ENCODE results near the gene CES2. TPM values are rescaled to one million over a fixed set of nuclear protein-coding genes. Genes with fewer than 3 reads are reported as not detected.

The CES2 gene
- total and polyA plus RNA-seq, 2 experiments from 2014 or later, result 52.8 to 72.8 TPM

GRCh38 chr16:66898207-66898606 is 37.1 kb upstream of the CES2 start:
- Histone ChIP-seq H3K9me3 (ENCODE audit: low read depth) (no peaks in the 10 kb centered on the region), H3K36me3 (replicated peaks; ENCODE audit: insufficient read depth, low read depth) (no peaks in the 10 kb centered on the region), H2AFZ (no peak overlapping the region), H3K27ac (no peak overlapping the region), H3K4me3 (no peak overlapping the region), H3K27me3 (no peaks in the 10 kb centered on the region), H3K4me1 (ENCODE audit: insufficient read depth) (peaks cover 28% of the 10 kb centered on the region), H3K9me2 (replicated peaks; ENCODE audit: insufficient read depth) (no peaks in the 10 kb centered on the region), H3K4me2 (no peak overlapping the region), H3K79me2 (no peaks in the 10 kb centered on the region), H4K20me1 (ENCODE audit: insufficient read depth, poor library complexity, severe bottlenecking) (no peaks in the 10 kb centered on the region)
- DNase-seq (ENCODE audit: low spot score), result no peak
- TF ChIP-seq CTCF (IDR thresholded peaks at IDR 0.05; ENCODE audit: poor library complexity), result no peak
- TF ChIP-seq EZH2 (IDR thresholded peaks at IDR 0.05; ENCODE audit: borderline replicate concordance), result no peak
- TF ChIP-seq EZH2phosphoT487 (IDR thresholded peaks at IDR 0.05; ENCODE audit: low read depth, severe bottlenecking, unreplicated experiment), result no peak
- 92% methylated on average over 3 of the region's 3 CpGs for WGBS (ENCODE audit: low lambda C conversion rate, missing lambda C conversion rate)

- Histone ChIP-seq H3K79me2 (no peaks in the 10 kb centered on the region), H3K9me2 (replicated peaks; ENCODE audit: insufficient read depth) (no peaks in the 10 kb centered on the region), H3K4me2 (no peak overlapping the region), H3K27ac (peak overlapping the region; percentile 92), H3K36me3 (replicated peaks; ENCODE audit: insufficient read depth, low read depth) (no peaks in the 10 kb centered on the region), H3K4me3 (no peak overlapping the region), H3K4me1 (ENCODE audit: insufficient read depth) (peaks cover 35% of the 10 kb centered on the region), H4K20me1 (ENCODE audit: insufficient read depth, poor library complexity, severe bottlenecking) (no peaks in the 10 kb centered on the region), H2AFZ (no peak overlapping the region), H3K9me3 (ENCODE audit: low read depth) (no peaks in the 10 kb centered on the region), H3K27me3 (no peaks in the 10 kb centered on the region)
- no peak for DNase-seq (ENCODE audit: low spot score)
- WGBS (ENCODE audit: low lambda C conversion rate, missing lambda C conversion rate), result 95% methylated on average over 2 of the region's 2 CpGs
- no peak for TF ChIP-seq CTCF (IDR thresholded peaks at IDR 0.05; ENCODE audit: poor library complexity)
- TF ChIP-seq EZH2 (IDR thresholded peaks at IDR 0.05; ENCODE audit: borderline replicate concordance), result no peak
- no peak for TF ChIP-seq EZH2phosphoT487 (IDR thresholded peaks at IDR 0.05; ENCODE audit: low read depth, severe bottlenecking, unreplicated experiment)
Observed at GRCh38 chr16:66898933-66899309, 36.4 kb upstream of the CES2 start.

- Histone ChIP-seq H3K27ac (peak overlapping the region; percentile 92), H4K20me1 (ENCODE audit: insufficient read depth, poor library complexity, severe bottlenecking) (no peaks in the 10 kb centered on the region), H3K36me3 (replicated peaks; ENCODE audit: insufficient read depth, low read depth) (no peaks in the 10 kb centered on the region), H3K4me2 (peak overlapping the region; percentile 26), H3K4me3 (no peak overlapping the region), H3K9me3 (ENCODE audit: low read depth) (no peaks in the 10 kb centered on the region), H3K27me3 (no peaks in the 10 kb centered on the region), H3K9me2 (replicated peaks; ENCODE audit: insufficient read depth) (no peaks in the 10 kb centered on the region), H3K79me2 (no peaks in the 10 kb centered on the region), H2AFZ (peak overlapping the region; percentile 2), H3K4me1 (ENCODE audit: insufficient read depth) (peaks cover 40% of the 10 kb centered on the region)
- no peak for TF ChIP-seq EZH2 (IDR thresholded peaks at IDR 0.05; ENCODE audit: borderline replicate concordance)
- no peak for TF ChIP-seq EZH2phosphoT487 (IDR thresholded peaks at IDR 0.05; ENCODE audit: low read depth, severe bottlenecking, unreplicated experiment)
- TF ChIP-seq CTCF (IDR thresholded peaks at IDR 0.05; ENCODE audit: poor library complexity), result no peak
- WGBS (ENCODE audit: low lambda C conversion rate, missing lambda C conversion rate), result 86% methylated on average over 6 of the region's 6 CpGs
- DNase-seq (ENCODE audit: low spot score), result no peak
Observed at GRCh38 chr16:66899310-66899944, 35.9 kb upstream of the CES2 start.
